ENCODE data around the gene AMMECR1L. TPM values are rescaled to one million over a fixed set of nuclear protein-coding genes. Genes with fewer than 3 reads are reported as not detected.
A peak's percentile ranks its signal among the peaks of the same experiment; 100 is the strongest.
"Not testable (repeated sequence)": the region's sequence is repeated elsewhere in the genome, so short reads cannot be mapped to it uniquely, and the experiment has no call there.

AMMECR1L gene
- 19.3 and 19.4 TPM in 2 replicates for total RNA-seq

- intact Hi-C loops (cut with micrococcal nuclease): loop anchor here (5.0 to 10.0 kb wide), 2 partner anchors 96 to 139 kb away; partner anchors contain the start of gene SAP130
- Mint-ChIP-seq H3K27ac (peak within 1 kb of the TSS; percentile 88), H3K36me3 (ENCODE audit: low read depth) (peaks cover 32% of the 10 kb centered on the region), H3K4me1 (ENCODE audit: low read depth) (peaks cover 24% of the 10 kb centered on the region), H3K4me3 (ENCODE audit: low read depth) (peak within 1 kb of the TSS; percentile 95)
- peak; percentile 73 for DNase-seq (ENCODE audit: low spot score)
- not testable (repeated sequence) for H3K27me3 Mint-ChIP-seq (ENCODE audit: low read depth); H3K9me3 Mint-ChIP-seq
These were observed at the start of gene AMMECR1L for GRCh38 chr2:127885780-127886592. AMMECR1L (minus strand) TSS chr2:127885956; CDS start chr2:127874234, 11,722 bp downstream.

GRCh38 chr2:127935337-127935736 lies 49.6 kb upstream of the AMMECR1L start:
- Mint-ChIP-seq H3K4me1 (ENCODE audit: low read depth) (no peaks in the 10 kb centered on the region), H3K9me3 (no peaks in the 10 kb centered on the region), H3K27ac (no peak overlapping the region), H3K27me3 (ENCODE audit: low read depth) (peaks cover 3% of the 10 kb centered on the region), H3K36me3 (ENCODE audit: low read depth) (no peaks in the 10 kb centered on the region), H3K4me3 (ENCODE audit: low read depth) (no peak overlapping the region)
- DNase-seq (ENCODE audit: low spot score): no peak
- intact Hi-C loops (cut with micrococcal nuclease): no loop called here

- H3K4me3 Mint-ChIP-seq (ENCODE audit: low read depth): no peak overlapping the region
- H3K36me3 Mint-ChIP-seq (ENCODE audit: low read depth): no peaks in the 10 kb centered on the region
- H3K4me1 Mint-ChIP-seq (ENCODE audit: low read depth): peaks cover 2% of the 10 kb centered on the region
- no peaks in the 10 kb centered on the region for H3K9me3 Mint-ChIP-seq
- DNase-seq (ENCODE audit: low spot score): no peak
- no peak overlapping the region for H3K27ac Mint-ChIP-seq
- intact Hi-C loops (cut with micrococcal nuclease): no loop called here
- peaks cover 7% of the 10 kb centered on the region for H3K27me3 Mint-ChIP-seq (ENCODE audit: low read depth)
These were observed 46.6 kb upstream of the AMMECR1L start for GRCh38 chr2:127932199-127932876.

GRCh38 chr2:127929449-127929848 lies 43.7 kb upstream of the AMMECR1L start:
- intact Hi-C loops (cut with micrococcal nuclease): no loop called here
- peaks cover 8% of the 10 kb centered on the region for H3K27me3 Mint-ChIP-seq (ENCODE audit: low read depth)
- no peak overlapping the region for H3K27ac Mint-ChIP-seq
- DNase-seq (ENCODE audit: low spot score): no peak
- H3K4me3 Mint-ChIP-seq (ENCODE audit: low read depth): no peak overlapping the region
- no peaks in the 10 kb centered on the region for H3K9me3 Mint-ChIP-seq
- H3K4me1 Mint-ChIP-seq (ENCODE audit: low read depth): peaks cover 2% of the 10 kb centered on the region
- no peaks in the 10 kb centered on the region for H3K36me3 Mint-ChIP-seq (ENCODE audit: low read depth)

GRCh38 chr2:127927384-127927783 lies 41.6 kb upstream of the AMMECR1L start:
- intact Hi-C loops (cut with micrococcal nuclease): no loop called here
- H3K36me3 Mint-ChIP-seq (ENCODE audit: low read depth): no peaks in the 10 kb centered on the region
- H3K4me1 Mint-ChIP-seq (ENCODE audit: low read depth): peaks cover 2% of the 10 kb centered on the region
- no peak overlapping the region for H3K27ac Mint-ChIP-seq
- H3K4me3 Mint-ChIP-seq (ENCODE audit: low read depth): no peak overlapping the region
- H3K9me3 Mint-ChIP-seq: no peaks in the 10 kb centered on the region
- H3K27me3 Mint-ChIP-seq (ENCODE audit: low read depth): peaks cover 6% of the 10 kb centered on the region
- no peak for DNase-seq (ENCODE audit: low spot score)

GRCh38 chr2:127917916-127918315 lies 32.2 kb upstream of the AMMECR1L start:
- H3K9me3 Mint-ChIP-seq: no peaks in the 10 kb centered on the region
- DNase-seq (ENCODE audit: low spot score): no peak
- intact Hi-C loops (cut with micrococcal nuclease): no loop called here
- H3K27me3 Mint-ChIP-seq (ENCODE audit: low read depth): peaks cover 3% of the 10 kb centered on the region
- H3K36me3 Mint-ChIP-seq (ENCODE audit: low read depth): no peaks in the 10 kb centered on the region
- no peak overlapping the region for H3K4me3 Mint-ChIP-seq (ENCODE audit: low read depth)
- H3K27ac Mint-ChIP-seq: no peak overlapping the region
- no peaks in the 10 kb centered on the region for H3K4me1 Mint-ChIP-seq (ENCODE audit: low read depth)

- no peak overlapping the region for H3K27ac Mint-ChIP-seq
- no peaks in the 10 kb centered on the region for H3K27me3 Mint-ChIP-seq (ENCODE audit: low read depth)
- intact Hi-C loops (cut with micrococcal nuclease): no loop called here
- no peak overlapping the region for H3K4me3 Mint-ChIP-seq (ENCODE audit: low read depth)
- H3K36me3 Mint-ChIP-seq (ENCODE audit: low read depth): no peaks in the 10 kb centered on the region
- no peak for DNase-seq (ENCODE audit: low spot score)
- no peaks in the 10 kb centered on the region for H3K4me1 Mint-ChIP-seq (ENCODE audit: low read depth)
- H3K9me3 Mint-ChIP-seq: no peaks in the 10 kb centered on the region
These were observed 28.2 kb upstream of the AMMECR1L start for GRCh38 chr2:127913808-127914457.

- DNase-seq (ENCODE audit: low spot score): no peak
- Mint-ChIP-seq H3K27me3 (ENCODE audit: low read depth) (no peaks in the 10 kb centered on the region), H3K9me3 (no peaks in the 10 kb centered on the region), H3K36me3 (ENCODE audit: low read depth) (no peaks in the 10 kb centered on the region), H3K4me3 (ENCODE audit: low read depth) (no peak overlapping the region), H3K27ac (no peak overlapping the region), H3K4me1 (ENCODE audit: low read depth) (no peaks in the 10 kb centered on the region)
- intact Hi-C loops (cut with micrococcal nuclease): no loop called here
These were observed 26.0 kb upstream of the AMMECR1L start for GRCh38 chr2:127911737-127912136.

- H3K27me3 Mint-ChIP-seq (ENCODE audit: low read depth): peaks cover 2% of the 10 kb centered on the region
- H3K4me3 Mint-ChIP-seq (ENCODE audit: low read depth): no peak overlapping the region
- H3K4me1 Mint-ChIP-seq (ENCODE audit: low read depth): no peaks in the 10 kb centered on the region
- H3K36me3 Mint-ChIP-seq (ENCODE audit: low read depth): no peaks in the 10 kb centered on the region
- H3K9me3 Mint-ChIP-seq: no peaks in the 10 kb centered on the region
- no peak for DNase-seq (ENCODE audit: low spot score)
- intact Hi-C loops (cut with micrococcal nuclease): no loop called here
- H3K27ac Mint-ChIP-seq: no peak overlapping the region
These were observed 24.7 kb upstream of the AMMECR1L start for GRCh38 chr2:127910415-127910814.

GRCh38 chr2:127909019-127909418 lies 23.3 kb upstream of the AMMECR1L start:
- Mint-ChIP-seq H3K9me3 (no peaks in the 10 kb centered on the region), H3K4me1 (ENCODE audit: low read depth) (no peaks in the 10 kb centered on the region), H3K27me3 (ENCODE audit: low read depth) (peaks cover 2% of the 10 kb centered on the region), H3K27ac (no peak overlapping the region), H3K4me3 (ENCODE audit: low read depth) (no peak overlapping the region), H3K36me3 (ENCODE audit: low read depth) (no peaks in the 10 kb centered on the region)
- intact Hi-C loops (cut with micrococcal nuclease): no loop called here
- DNase-seq (ENCODE audit: low spot score): no peak

- H3K9me3 Mint-ChIP-seq; H3K27ac Mint-ChIP-seq; H3K4me3 Mint-ChIP-seq (ENCODE audit: low read depth); H3K36me3 Mint-ChIP-seq (ENCODE audit: low read depth); H3K4me1 Mint-ChIP-seq (ENCODE audit: low read depth); H3K27me3 Mint-ChIP-seq (ENCODE audit: low read depth); intact Hi-C loops (cut with micrococcal nuclease); DNase-seq (ENCODE audit: low spot score): not testable (repeated sequence)
These were observed 22.1 kb upstream of the AMMECR1L start for GRCh38 chr2:127907733-127908400.

- Mint-ChIP-seq H3K4me1 (ENCODE audit: low read depth) (no peaks in the 10 kb centered on the region), H3K27me3 (ENCODE audit: low read depth) (peaks cover 2% of the 10 kb centered on the region), H3K36me3 (ENCODE audit: low read depth) (no peaks in the 10 kb centered on the region), H3K27ac (no peak overlapping the region), H3K4me3 (ENCODE audit: low read depth) (no peak overlapping the region), H3K9me3 (no peaks in the 10 kb centered on the region)
- intact Hi-C loops (cut with micrococcal nuclease): no loop called here
- DNase-seq (ENCODE audit: low spot score): no peak
These were observed 20.6 kb upstream of the AMMECR1L start for GRCh38 chr2:127906206-127906926.
